AG04449 (cell line): Measurements from ENCODE around the gene PDE6C.

Experiments
- CTCF ChIA-PET: fragments of 350-600 bp; formaldehyde crosslinking; extraction: SDS; loops from one replicate; lab custom pipeline; 2021; ENCODE audit warnings: antibody characterized with exemption; lab: Yijun Ruan, JAX
- POLR2A ChIA-PET: fragments of 400-600, 350-600 bp; formaldehyde crosslinking; extraction: SDS; loops from one replicate; lab custom pipeline; 2020; ENCODE audit warnings: antibody characterized with exemption, inconsistent platforms; lab: Yijun Ruan, JAX
- DNase-seq: peaks from one replicate; pipeline ENCODE4 v3.0.0-alpha.2; 2010; ENCODE audit warnings: low read depth, low spot score
- H3K4me3 ChIP-seq: 2 replicates; pipeline ENCODE4 v1.5.1; 2011; ENCODE audit warnings: low read depth, mild to moderate bottlenecking, control low read depth, low read length
- TF ChIP-seq, protein P1 (sequence below): IDR thresholded peaks from one replicate; pipeline ENCODE4 v1.5.1; 2011; ENCODE audit warnings: mild to moderate bottlenecking, moderate library complexity, low read length, control low read depth, inconsistent platforms; ENCODE audit not compliant: insufficient read depth; ENCODE audit errors: missing control alignments

PDE6C gene

DNA sequence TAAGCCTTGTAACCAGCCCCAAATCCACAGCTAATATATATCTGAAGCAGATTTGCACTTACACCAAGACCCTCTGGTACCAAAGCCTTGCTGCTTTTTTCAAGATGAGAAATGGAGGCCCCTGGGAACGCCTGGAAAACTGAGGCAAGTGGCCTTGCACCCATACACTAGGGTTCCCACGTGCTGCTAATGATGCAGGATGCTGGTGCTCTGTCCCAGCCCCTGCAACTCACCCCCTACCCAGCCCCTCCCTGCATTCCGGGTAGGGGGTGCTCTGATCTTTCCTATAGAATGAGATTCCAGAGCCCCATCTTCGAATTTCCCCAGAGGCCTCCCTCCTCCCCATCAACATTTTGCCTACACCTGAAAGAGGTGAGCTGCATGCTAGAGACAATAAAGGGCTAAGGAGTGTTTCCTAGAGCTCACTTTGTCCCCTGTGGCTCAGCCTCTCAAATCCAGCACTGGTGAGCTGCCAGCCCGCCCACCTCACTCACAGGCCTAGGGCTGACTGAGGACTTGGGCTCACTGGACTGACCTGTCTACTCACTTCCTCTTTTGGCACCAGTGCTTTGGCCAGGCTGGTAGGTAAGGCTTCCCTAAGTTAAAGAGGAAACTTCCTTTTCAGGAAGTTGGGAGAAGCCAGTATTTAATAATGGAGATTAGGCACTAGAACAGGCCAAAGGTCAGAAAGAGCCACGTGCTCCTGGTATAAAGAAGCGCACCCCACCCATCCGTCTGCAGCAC lies 21.1 kb upstream of the PDE6C start:
- H3K4me3 ChIP-seq = no peak overlapping the region
- CTCF ChIA-PET = interaction anchor here (1.1 kb wide), 1 partner anchor 36 kb away, joined by 3 read pairs; no protein-coding TSS in a partner anchor
- DNase-seq = no peak
- TF ChIP-seq, protein P1, sequence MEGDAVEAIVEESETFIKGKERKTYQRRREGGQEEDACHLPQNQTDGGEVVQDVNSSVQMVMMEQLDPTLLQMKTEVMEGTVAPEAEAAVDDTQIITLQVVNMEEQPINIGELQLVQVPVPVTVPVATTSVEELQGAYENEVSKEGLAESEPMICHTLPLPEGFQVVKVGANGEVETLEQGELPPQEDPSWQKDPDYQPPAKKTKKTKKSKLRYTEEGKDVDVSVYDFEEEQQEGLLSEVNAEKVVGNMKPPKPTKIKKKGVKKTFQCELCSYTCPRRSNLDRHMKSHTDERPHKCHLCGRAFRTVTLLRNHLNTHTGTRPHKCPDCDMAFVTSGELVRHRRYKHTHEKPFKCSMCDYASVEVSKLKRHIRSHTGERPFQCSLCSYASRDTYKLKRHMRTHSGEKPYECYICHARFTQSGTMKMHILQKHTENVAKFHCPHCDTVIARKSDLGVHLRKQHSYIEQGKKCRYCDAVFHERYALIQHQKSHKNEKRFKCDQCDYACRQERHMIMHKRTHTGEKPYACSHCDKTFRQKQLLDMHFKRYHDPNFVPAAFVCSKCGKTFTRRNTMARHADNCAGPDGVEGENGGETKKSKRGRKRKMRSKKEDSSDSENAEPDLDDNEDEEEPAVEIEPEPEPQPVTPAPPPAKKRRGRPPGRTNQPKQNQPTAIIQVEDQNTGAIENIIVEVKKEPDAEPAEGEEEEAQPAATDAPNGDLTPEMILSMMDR = no peak
- POLR2A ChIA-PET = no interaction called here

GRCh38 chr10:93593254-93593653 lies 19.1 kb upstream of the PDE6C start:
- no peak overlapping the region for H3K4me3 ChIP-seq
- TF ChIP-seq, protein P1 = no peak
- ChIA-PET POLR2A (no interaction called here), CTCF (interaction anchor here (1.2 kb wide), 1 partner anchor 38 kb away, joined by 3 read pairs; no protein-coding TSS in a partner anchor)
- no peak for DNase-seq

GRCh38 chr10:93593749-93594148 lies 18.6 kb upstream of the PDE6C start:
- CTCF ChIA-PET = interaction anchor here (1.2 kb wide), 1 partner anchor 39 kb away, joined by 3 read pairs; no protein-coding TSS in a partner anchor
- TF ChIP-seq, protein P1 = no peak

GRCh38 chr10:93594518-93594917 lies 17.8 kb upstream of the PDE6C start:
- POLR2A ChIA-PET = no interaction called here
- DNase-seq = no peak
- TF ChIP-seq, protein P1 = no peak
- H3K4me3 ChIP-seq = no peak overlapping the region
- CTCF ChIA-PET = no interaction called here

More at GRCh38 chr10:93593749-93594148, 18.6 kb upstream of the PDE6C start:
- POLR2A ChIA-PET = no interaction called here
- DNase-seq = no peak
- H3K4me3 ChIP-seq = no peak overlapping the region

DNA sequence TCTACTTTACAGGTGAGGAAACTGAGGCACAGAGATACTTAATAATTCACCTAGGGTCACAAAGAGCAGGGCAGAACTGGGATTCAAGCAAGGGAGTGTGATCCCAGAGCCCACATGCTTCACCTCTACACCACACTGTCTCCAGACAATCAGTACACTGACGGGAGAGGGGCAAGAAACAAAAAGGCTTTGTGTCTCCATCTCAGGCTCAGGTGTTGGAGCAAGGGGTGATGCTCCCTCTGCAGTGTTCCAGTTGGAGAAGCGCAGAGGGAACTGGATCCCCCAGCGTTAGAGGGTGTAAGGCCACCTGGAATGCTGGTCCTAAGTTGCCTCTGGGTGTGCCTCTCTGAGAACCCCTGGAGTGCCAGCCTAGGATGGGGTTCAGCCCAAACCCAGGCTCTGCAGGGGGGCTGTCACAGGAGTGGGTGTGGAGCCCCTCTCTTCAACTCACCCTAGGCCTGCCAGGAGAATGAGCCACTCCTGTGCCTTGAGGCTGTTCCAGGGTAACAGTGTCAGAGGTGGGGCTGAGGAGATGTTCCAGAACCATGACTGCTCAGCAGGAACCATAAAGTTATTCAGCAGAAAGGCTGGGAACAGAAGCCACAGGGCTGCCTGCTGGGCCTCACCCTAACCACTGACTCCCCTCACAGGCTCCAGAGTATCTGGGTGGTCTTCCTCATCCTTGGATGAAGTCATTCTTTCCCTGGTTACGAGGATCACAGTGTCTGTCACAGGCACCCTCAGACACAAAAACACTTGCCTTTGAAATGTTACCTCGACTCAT lies 16.8 kb upstream of the PDE6C start:
- CTCF ChIA-PET = no interaction called here
- no peak for DNase-seq
- TF ChIP-seq, protein P1 = no peak
- POLR2A ChIA-PET = no interaction called here
- no peak overlapping the region for H3K4me3 ChIP-seq

DNA sequence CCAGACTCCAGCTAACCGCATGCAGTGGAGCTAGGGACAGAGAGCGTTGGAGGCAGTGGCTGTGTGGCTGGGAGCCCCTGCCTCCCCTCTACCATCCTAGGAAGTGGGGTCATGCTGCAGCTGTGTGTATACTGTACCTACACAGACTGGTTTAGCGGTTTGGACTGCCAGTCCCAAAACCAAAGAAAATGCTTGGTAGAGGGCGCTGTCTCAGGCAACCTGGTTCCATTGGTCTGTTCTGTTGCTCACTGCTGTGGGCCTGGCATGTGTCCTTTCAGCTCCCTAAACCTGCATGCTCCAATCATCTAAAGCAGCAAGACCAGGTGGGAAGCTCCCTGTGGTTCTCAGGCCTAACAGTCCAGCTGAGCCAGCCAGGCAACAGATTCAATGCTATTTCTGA lies 15.8 kb upstream of the PDE6C start:
- TF ChIP-seq, protein P1 = no peak
- DNase-seq = no peak
- POLR2A ChIA-PET = no interaction called here
- no peak overlapping the region for H3K4me3 ChIP-seq
- CTCF ChIA-PET = no interaction called here
